Endothelial cell of umbilical vein (primary cell): Measurements from ENCODE around the gene GRM7. TPM values are rescaled to one million over a fixed set of nuclear protein-coding genes. Genes with fewer than 3 reads are reported as not detected.

ENCODE experiments used
- BruUV-seq: library from RNA; stranded (reverse); fragments of 400-500 nt; replicated peaks from 2 replicates; lab custom pipeline; 2021; lab: Mats Ljungman, UMichigan
- CTCF ChIA-PET: fragments of 300-600, 350-600 bp; sonication (Branson Sonifier 250); formaldehyde crosslinking; loops from one replicate; lab custom pipeline; 2021; ENCODE audit warnings: antibody characterized with exemption, inconsistent platforms; lab: Charles Lee
- POLR2A ChIA-PET: fragments of 300-600, 350-600 bp; sonication (Branson Sonifier 250); formaldehyde crosslinking; loops from one replicate; lab custom pipeline; 2021; ENCODE audit warnings: antibody characterized with exemption, inconsistent platforms; lab: Charles Lee
- DNase-seq: peaks from one replicate; pipeline ENCODE4 v3.0.0-alpha.2; 2011; ENCODE audit warnings: low read depth, low spot score
- FAIRE-seq: peaks from 2 replicates; lab custom pipeline; 2011; peaks lifted over from hg19 to GRCh38; lab: Jason Lieb, UNC
- H2AFZ ChIP-seq: 2 replicates; pipeline ENCODE4 v1.6.0; 2012; ENCODE audit warnings: low read depth, low read length, control low read depth, inconsistent platforms
- H3K27ac ChIP-seq: 2 replicates; pipeline ENCODE4 v1.5.1; 2011; ENCODE audit warnings: low read depth, mild to moderate bottlenecking, control low read depth, low read length, moderate library complexity; ENCODE audit not compliant: insufficient read depth
- H3K27me3 ChIP-seq, 2 experiments: 2 replicates each; pipeline versions ENCODE4 v1.6.0 to v1.6.1; 2011; ENCODE audit warnings: low read length in 2 of 2, mixed read lengths in 1 of 2; ENCODE audit not compliant: control insufficient read depth in 2 of 2, insufficient read depth in 2 of 2
- H3K36me3 ChIP-seq, 2 experiments: 2 replicates in 1 of 2; 3 replicates in 1 of 2; pipeline ENCODE4 v1.5.1; 2011; ENCODE audit warnings: low read length in 2 of 2, mild to moderate bottlenecking in 1 of 2, moderate library complexity in 1 of 2; ENCODE audit not compliant: control insufficient read depth in 2 of 2, insufficient read depth in 2 of 2; ENCODE audit errors: extremely low read depth in 1 of 2
- H3K4me1 ChIP-seq: 3 replicates; pipeline ENCODE4 v1.5.1; 2011; ENCODE audit warnings: mild to moderate bottlenecking, low read length; ENCODE audit not compliant: control insufficient read depth, insufficient read depth; ENCODE audit errors: extremely low read depth
- H3K4me2 ChIP-seq: 2 replicates; pipeline ENCODE4 v1.6.1; 2011; ENCODE audit warnings: low read length, control low read depth, mixed read lengths; ENCODE audit not compliant: insufficient read depth
- H3K4me3 ChIP-seq, 3 experiments: fragments of 200-600 bp in 1 of 3; sonication (generic), shearing (Covaris generic) in 1 of 3; replicated peaks in 1 of 3; 2 replicates each; pipeline ENCODE4 v1.5.1; 2011 to 2016; ENCODE audit warnings: control low read depth in 3 of 3, low read length in 3 of 3, mild to moderate bottlenecking in 2 of 3, inconsistent platforms in 1 of 3, low read depth in 1 of 3, moderate library complexity in 1 of 3; ENCODE audit not compliant: insufficient read depth in 1 of 3
- H3K79me2 ChIP-seq: 2 replicates; pipeline ENCODE4 v1.6.0; 2012; ENCODE audit warnings: low read length, inconsistent platforms; ENCODE audit not compliant: control insufficient read depth, insufficient read depth
- H3K9ac ChIP-seq: replicated peaks from 2 replicates; pipeline ENCODE3; 2011; ENCODE audit warnings: low read length, control low read depth; ENCODE audit not compliant: insufficient read depth; ENCODE audit errors: extremely low read depth
- H3K9me1 ChIP-seq: replicated peaks from 3 replicates; pipeline ENCODE4 v1.6.0; 2011; ENCODE audit warnings: mild to moderate bottlenecking, low read length; ENCODE audit not compliant: control insufficient read depth, insufficient read depth; ENCODE audit errors: extremely low read depth
- H3K9me3 ChIP-seq: replicated peaks from 2 replicates; pipeline ENCODE4 v1.5.1; 2012; ENCODE audit warnings: low read length, inconsistent platforms; ENCODE audit not compliant: control insufficient read depth, insufficient read depth
- H4K20me1 ChIP-seq: replicated peaks from 2 replicates; pipeline ENCODE3; 2011; ENCODE audit warnings: mild to moderate bottlenecking, low read length; ENCODE audit not compliant: control insufficient read depth, insufficient read depth; ENCODE audit errors: extremely low read depth
- CTCF ChIP-seq, 2 donors: IDR thresholded peaks; 1 replicate in 1 of 2; 2 replicates in 1 of 2; pipeline ENCODE4 v1.5.1; 2011; ENCODE audit warnings: low read length in 2 of 2, mild to moderate bottlenecking in 2 of 2, moderate library complexity in 2 of 2, control low read depth in 1 of 2, inconsistent platforms in 1 of 2, low read depth in 1 of 2; ENCODE audit not compliant: insufficient read depth in 1 of 2; ENCODE audit errors: extremely low read depth in 1 of 2
- EZH2 ChIP-seq: IDR thresholded peaks from 2 replicates; pipeline ENCODE4 v1.6.1; 2012; ENCODE audit warnings: borderline replicate concordance, low read depth, mild to moderate bottlenecking, moderate library complexity, low read length, inconsistent platforms; ENCODE audit not compliant: severe bottlenecking
- FOS ChIP-seq: IDR thresholded peaks from 2 replicates; pipeline ENCODE4 v1.6.1; 2011; ENCODE audit warnings: mild to moderate bottlenecking, low read length, moderate library complexity, borderline replicate concordance; ENCODE audit not compliant: insufficient read depth
- GATA2 ChIP-seq: IDR thresholded peaks from 2 replicates; pipeline ENCODE4 v1.7.0; 2011; ENCODE audit warnings: low read depth, mild to moderate bottlenecking, moderate library complexity, mixed read lengths, low read length; ENCODE audit not compliant: insufficient read length, insufficient read depth
- JUN ChIP-seq: IDR thresholded peaks from 2 replicates; pipeline ENCODE4 v1.6.1; 2011; ENCODE audit warnings: borderline replicate concordance, low read depth; ENCODE audit not compliant: insufficient read length, insufficient read depth
- MAX ChIP-seq: IDR thresholded peaks from 2 replicates; pipeline ENCODE4 v1.6.1; 2011; ENCODE audit not compliant: insufficient read depth, insufficient read length
- MYC ChIP-seq: IDR thresholded peaks from one replicate; pipeline ENCODE4 v1.6.1; 2011; ENCODE audit warnings: mild to moderate bottlenecking, low read depth, low read length
- POLR2A ChIP-seq: IDR thresholded peaks from 2 replicates; pipeline ENCODE4 v1.6.1; 2012; ENCODE audit warnings: low read depth, mild to moderate bottlenecking, control low read depth, low read length
- POLR2AphosphoS5 ChIP-seq: IDR thresholded peaks from 2 replicates; pipeline ENCODE4 v1.6.1; 2012; ENCODE audit warnings: low read depth, mild to moderate bottlenecking, control low read depth, low read length, moderate library complexity; ENCODE audit not compliant: insufficient read depth
- dilution Hi-C: fragments of 300-500 bp; cut with MboI; formaldehyde crosslinking; loops from one replicate; pipeline ENCODE4 v1.15.0; 2019; ENCODE audit warnings: low sequenced_read_pairs; ENCODE audit not compliant: extremely low pct_ligation_motif_present
- intact Hi-C: fragments of 100-400 bp; cut with micrococcal nuclease; formaldehyde crosslinking; loops from one replicate; pipeline ENCODE4 v1.10.0; 2022
- polyA plus RNA-seq, 4 experiments: library from polyadenylated mRNA; depleted of rRNA in 3 of 4; stranded (reverse) in 3 of 4; unstranded in 1 of 4; fragments of >200 nt; gene quantifications; 2 replicates each; pipeline versions ENCODE4 v1.2.1 to v1.2.3, GENCODE V29; 2011 to 2012; ENCODE audit warnings: missing spikeins in 1 of 4
- total RNA-seq: library from RNA; stranded (reverse); gene quantifications from 2 replicates; pipeline ENCODE4 v1.2.3, GENCODE V29; 2021

The GRM7 gene
- total and polyA plus RNA-seq, 2 donors (not counting 3 experiments of a cell fraction or from before 2014, with no cell fraction given): 0.12 TPM; not detected in 1

GRCh38 chr3:7632305-7632704 lies 771.4 kb downstream of the GRM7 start:
- Histone ChIP-seq H3K79me2 (no peaks in the 10 kb centered on the region), H3K9ac (no peak overlapping the region), H3K4me2 (no peak overlapping the region), H3K27ac (no peak overlapping the region), H3K36me3 (no peaks in the 10 kb centered on the region), H3K9me3 (no peaks in the 10 kb centered on the region), H3K4me3 (no peak overlapping the region), H3K9me1 (no peaks in the 10 kb centered on the region), H4K20me1 (no peaks in the 10 kb centered on the region), H3K4me1 (peaks cover 13% of the 10 kb centered on the region), H3K27me3 (no peaks in the 10 kb centered on the region), H2AFZ (no peak overlapping the region)
- ChIA-PET POLR2A (no interaction called here), CTCF (no interaction called here)
- DNase-seq (no peak), FAIRE-seq (no peak)
- TF ChIP-seq MYC (no peak), POLR2A (no peak)
- intact Hi-C loops (no loop called here), dilution Hi-C loops (no loop called here)
- BruUV-seq: no TSS peak

GRCh38 chr3:7637694-7638093 lies 776.8 kb downstream of the GRM7 start:
- H3K27me3 ChIP-seq: no peaks in the 10 kb centered on the region
- no peak overlapping the region for H2AFZ ChIP-seq
- no peak overlapping the region for H3K9ac ChIP-seq
- no peaks in the 10 kb centered on the region for H3K9me1 ChIP-seq
- dilution Hi-C loops: no loop called here
- FAIRE-seq: no peak
- TF ChIP-seq EZH2: no peak
- TF ChIP-seq FOS: no peak
- no peak for TF ChIP-seq MYC
- no peak for TF ChIP-seq MAX
- no peak for TF ChIP-seq JUN
- no peak for TF ChIP-seq GATA2
- TF ChIP-seq CTCF (IDR thresholded peaks at IDR 0.05; ENCODE audit: extremely low read depth in 1 of 2, insufficient read depth in 1 of 2, low read depth in 1 of 2, low read length in 2 of 2): no peak
- no peak for TF ChIP-seq POLR2A
- TF ChIP-seq POLR2AphosphoS5: no peak
- intact Hi-C loops: no loop called here
- no TSS peak for BruUV-seq
- H3K27ac ChIP-seq: no peak overlapping the region
- DNase-seq: no peak
- ChIA-PET CTCF (interaction anchor here (1.5 kb wide), 1 partner anchor 8 kb away, joined by 3 read pairs; no protein-coding TSS in a partner anchor), POLR2A (no interaction called here)
- H4K20me1 ChIP-seq: no peaks in the 10 kb centered on the region
- no peaks in the 10 kb centered on the region for H3K9me3 ChIP-seq
- no peak overlapping the region for H3K4me3 ChIP-seq
- H3K36me3 ChIP-seq: no peaks in the 10 kb centered on the region
- no peak overlapping the region for H3K4me2 ChIP-seq
- no peaks in the 10 kb centered on the region for H3K4me1 ChIP-seq
- H3K79me2 ChIP-seq: no peaks in the 10 kb centered on the region
